ENCODE data around the gene C20orf144.

Gene C20orf144

DNA sequence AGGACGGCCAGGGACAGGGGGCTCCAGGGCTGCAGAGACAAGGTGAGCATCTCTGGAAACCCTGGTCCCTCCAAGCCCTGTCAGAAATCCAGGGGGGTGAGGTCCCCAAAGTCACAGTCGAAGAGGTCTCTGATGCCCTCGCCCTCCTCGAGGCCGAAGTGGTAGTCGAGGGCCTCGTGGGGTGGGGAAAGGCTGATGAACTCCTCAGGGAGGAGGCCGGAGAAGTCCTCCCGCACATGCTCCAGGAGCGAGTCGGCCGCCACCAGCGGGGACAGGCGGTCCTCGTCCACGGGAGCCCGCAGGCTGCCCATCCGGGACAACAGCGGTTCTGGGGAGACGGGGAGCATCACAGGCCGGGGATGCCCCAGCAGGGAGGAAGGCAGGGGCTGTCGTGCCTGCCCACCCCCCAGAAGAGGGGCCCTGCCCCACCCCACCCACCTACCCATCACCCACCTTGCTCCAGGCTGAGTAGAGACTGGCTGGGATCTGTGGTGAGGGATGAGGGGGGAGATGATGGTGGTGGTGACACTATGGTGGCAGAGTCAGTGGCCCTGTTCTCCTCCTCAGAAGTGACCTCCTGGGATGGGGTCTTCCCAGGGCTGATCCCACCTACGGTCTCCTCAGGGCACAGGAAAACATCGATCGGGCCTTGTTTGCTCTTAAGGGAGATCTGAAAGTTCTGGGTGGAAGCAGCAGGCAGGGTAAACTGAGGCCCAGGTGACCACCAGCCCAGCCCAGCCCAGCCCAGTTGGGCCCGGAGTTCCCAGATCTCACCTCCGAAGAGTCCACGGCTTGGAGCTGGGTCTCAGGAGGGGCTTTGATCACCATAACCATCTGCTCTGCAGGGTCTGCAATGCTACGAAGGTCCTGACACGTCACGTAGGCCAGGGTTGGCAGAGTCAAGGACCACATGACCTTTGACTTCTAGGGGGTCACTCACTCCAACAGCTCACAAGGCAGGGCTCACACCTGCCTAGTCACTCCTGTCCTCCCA lies 14.8 kb downstream of the C20orf144 start:
- H2AFZ ChIP-seq (ENCODE audit: low read length), result no peak overlapping the region
- peaks cover 29% of the 10 kb centered on the region for H3K79me2 ChIP-seq (ENCODE audit: insufficient read depth, low read length)
- no peaks in the 10 kb centered on the region for H3K27me3 ChIP-seq (ENCODE audit: insufficient read depth, low read length, poor library complexity, severe bottlenecking)
- H3K9ac ChIP-seq (ENCODE audit: low read depth, low read length, poor library complexity, severe bottlenecking), result no peak overlapping the region
- no peaks in the 10 kb centered on the region for H3K9me2 ChIP-seq (replicated peaks; ENCODE audit: low read depth, low read length)
- H3F3A ChIP-seq (ENCODE audit: low read depth), result no peaks in the 10 kb centered on the region
- H3K4me1 ChIP-seq (ENCODE audit: insufficient read depth, low read length, poor library complexity, severe bottlenecking), result peaks cover 26% of the 10 kb centered on the region
- H3K4me2 ChIP-seq (ENCODE audit: low read depth, low read length, poor library complexity, severe bottlenecking), result no peak overlapping the region
- H4K20me1 ChIP-seq (ENCODE audit: insufficient read depth, low read length, poor library complexity, severe bottlenecking), result peaks cover 17% of the 10 kb centered on the region
- H3K4me3 ChIP-seq (ENCODE audit: low read length, poor library complexity, severe bottlenecking), result no peak overlapping the region
- peaks cover 40% of the 10 kb centered on the region; the same call in 1 of the 2 replicates for H3K36me3 ChIP-seq (ENCODE audit: insufficient read depth, low read length)
- H3K9me3 ChIP-seq (ENCODE audit: insufficient read depth, low read depth, low read length), result no peaks in the 10 kb centered on the region
- TF ChIP-seq, protein P1, sequence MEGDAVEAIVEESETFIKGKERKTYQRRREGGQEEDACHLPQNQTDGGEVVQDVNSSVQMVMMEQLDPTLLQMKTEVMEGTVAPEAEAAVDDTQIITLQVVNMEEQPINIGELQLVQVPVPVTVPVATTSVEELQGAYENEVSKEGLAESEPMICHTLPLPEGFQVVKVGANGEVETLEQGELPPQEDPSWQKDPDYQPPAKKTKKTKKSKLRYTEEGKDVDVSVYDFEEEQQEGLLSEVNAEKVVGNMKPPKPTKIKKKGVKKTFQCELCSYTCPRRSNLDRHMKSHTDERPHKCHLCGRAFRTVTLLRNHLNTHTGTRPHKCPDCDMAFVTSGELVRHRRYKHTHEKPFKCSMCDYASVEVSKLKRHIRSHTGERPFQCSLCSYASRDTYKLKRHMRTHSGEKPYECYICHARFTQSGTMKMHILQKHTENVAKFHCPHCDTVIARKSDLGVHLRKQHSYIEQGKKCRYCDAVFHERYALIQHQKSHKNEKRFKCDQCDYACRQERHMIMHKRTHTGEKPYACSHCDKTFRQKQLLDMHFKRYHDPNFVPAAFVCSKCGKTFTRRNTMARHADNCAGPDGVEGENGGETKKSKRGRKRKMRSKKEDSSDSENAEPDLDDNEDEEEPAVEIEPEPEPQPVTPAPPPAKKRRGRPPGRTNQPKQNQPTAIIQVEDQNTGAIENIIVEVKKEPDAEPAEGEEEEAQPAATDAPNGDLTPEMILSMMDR (conservative IDR thresholded peaks at IDR 0.05; ENCODE audit: low read length), result no peak
- TF ChIP-seq EZH2phosphoT487 (IDR thresholded peaks at IDR 0.05; ENCODE audit: borderline replicate concordance), result no peak

DNA sequence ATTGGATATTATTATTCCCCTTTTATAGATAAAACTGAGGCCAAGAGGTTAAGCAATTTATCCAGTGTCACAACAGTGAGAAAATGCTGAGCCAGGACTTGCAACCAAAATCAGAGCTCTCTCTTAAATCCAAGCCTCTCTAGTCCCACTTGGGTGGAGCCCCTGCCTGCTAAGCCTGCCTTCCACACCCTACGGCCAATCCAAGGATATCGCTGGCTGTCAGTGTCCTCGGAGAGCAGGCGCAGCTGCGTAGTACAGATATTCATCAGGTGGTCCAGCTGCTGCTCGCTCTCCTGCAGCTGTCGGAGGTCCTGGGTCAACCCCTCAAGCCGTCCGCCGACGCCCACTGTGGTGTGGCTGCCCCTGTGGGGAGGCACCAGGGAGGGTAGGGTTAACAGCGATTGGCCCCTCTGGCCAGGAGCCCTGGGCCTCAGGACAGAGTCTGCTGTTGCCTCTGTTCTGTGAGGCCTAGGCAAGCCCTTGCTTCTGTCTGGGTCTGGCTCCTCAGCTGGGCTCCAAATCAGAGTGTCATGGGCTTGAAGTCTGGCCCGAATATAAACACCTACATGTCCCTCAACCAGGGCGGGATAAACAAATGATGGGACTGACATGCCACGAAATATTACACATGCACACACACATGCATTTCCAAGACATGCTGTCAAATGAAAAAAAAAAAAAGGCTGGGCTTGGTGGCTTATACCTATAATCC lies 16.0 kb downstream of the C20orf144 start:
- Histone ChIP-seq H3K4me1 (ENCODE audit: insufficient read depth, low read length, poor library complexity, severe bottlenecking) (peaks cover 23% of the 10 kb centered on the region), H3K9me2 (replicated peaks; ENCODE audit: low read depth, low read length) (no peaks in the 10 kb centered on the region), H3K9ac (ENCODE audit: low read depth, low read length, poor library complexity, severe bottlenecking) (no peak overlapping the region), H3K4me3 (ENCODE audit: low read length, poor library complexity, severe bottlenecking) (no peak overlapping the region), H3F3A (ENCODE audit: low read depth) (no peaks in the 10 kb centered on the region), H3K79me2 (ENCODE audit: insufficient read depth, low read length) (peaks cover 39% of the 10 kb centered on the region), H3K27me3 (ENCODE audit: insufficient read depth, low read length, poor library complexity, severe bottlenecking) (no peaks in the 10 kb centered on the region), H4K20me1 (ENCODE audit: insufficient read depth, low read length, poor library complexity, severe bottlenecking) (peaks cover 22% of the 10 kb centered on the region), H3K36me3 (ENCODE audit: insufficient read depth, low read length) (peaks cover 40% of the 10 kb centered on the region; the same call in 1 of the 2 replicates), H2AFZ (ENCODE audit: low read length) (no peak overlapping the region), H3K9me3 (ENCODE audit: insufficient read depth, low read depth, low read length) (no peaks in the 10 kb centered on the region), H3K4me2 (ENCODE audit: low read depth, low read length, poor library complexity, severe bottlenecking) (no peak overlapping the region)
- TF ChIP-seq EZH2phosphoT487 (IDR thresholded peaks at IDR 0.05; ENCODE audit: borderline replicate concordance), result no peak
- TF ChIP-seq, protein P1 (conservative IDR thresholded peaks at IDR 0.05; ENCODE audit: low read length), result no peak

GRCh38 chr20:33679758-33680485 lies 17.8 kb downstream of the C20orf144 start:
- Histone ChIP-seq H3K79me2 (ENCODE audit: insufficient read depth, low read length) (peaks cover 49% of the 10 kb centered on the region), H3K9ac (ENCODE audit: low read depth, low read length, poor library complexity, severe bottlenecking) (no peak overlapping the region), H3K36me3 (ENCODE audit: insufficient read depth, low read length) (peaks cover 40% of the 10 kb centered on the region; the same call in 1 of the 2 replicates), H3K4me3 (ENCODE audit: low read length, poor library complexity, severe bottlenecking) (no peak overlapping the region), H2AFZ (ENCODE audit: low read length) (no peak overlapping the region), H3K9me3 (ENCODE audit: insufficient read depth, low read depth, low read length) (no peaks in the 10 kb centered on the region), H3K27me3 (ENCODE audit: insufficient read depth, low read length, poor library complexity, severe bottlenecking) (no peaks in the 10 kb centered on the region), H3K9me2 (replicated peaks; ENCODE audit: low read depth, low read length) (no peaks in the 10 kb centered on the region), H3K4me2 (ENCODE audit: low read depth, low read length, poor library complexity, severe bottlenecking) (no peak overlapping the region), H4K20me1 (ENCODE audit: insufficient read depth, low read length, poor library complexity, severe bottlenecking) (peaks cover 39% of the 10 kb centered on the region), H3F3A (ENCODE audit: low read depth) (no peaks in the 10 kb centered on the region), H3K4me1 (ENCODE audit: insufficient read depth, low read length, poor library complexity, severe bottlenecking) (peaks cover 27% of the 10 kb centered on the region)
- TF ChIP-seq, protein P1 (conservative IDR thresholded peaks at IDR 0.05; ENCODE audit: low read length), result no peak
- TF ChIP-seq EZH2phosphoT487 (IDR thresholded peaks at IDR 0.05; ENCODE audit: borderline replicate concordance), result no peak
